Keratinocyte (primary cell): ENCODE measurements around the gene SMARCD3.

Source experiments
- CTCF ChIP-seq, 3 experiments: IDR thresholded peaks in 1 of 3; conservative IDR thresholded peaks in 1 of 3; optimal IDR thresholded peaks in 1 of 3; 2 replicates in 2 of 3; 3 replicates in 1 of 3; pipeline versions ENCODE3 to v1.5.1; 2011; ENCODE audit warnings: low read length in 3 of 3, mild to moderate bottlenecking in 3 of 3, moderate library complexity in 2 of 3, control low read depth in 1 of 3, inconsistent platforms in 1 of 3; ENCODE audit not compliant: insufficient read depth in 2 of 3; ENCODE audit errors: extremely low read depth in 1 of 3
- EZH2 ChIP-seq: IDR thresholded peaks from one replicate; pipeline ENCODE4 v1.6.1; 2012; ENCODE audit warnings: inconsistent platforms, mild to moderate bottlenecking, low read length, moderate library complexity

- no peak for TF ChIP-seq CTCF (optimal IDR thresholded peaks at IDR 0.05 in 1 of 3, IDR thresholded peaks at IDR 0.05 in 1 of 3, conservative IDR thresholded peaks at IDR 0.05 in 1 of 3; ENCODE audit: extremely low read depth in 1 of 3, insufficient read depth in 2 of 3, low read length in 3 of 3)
- TF ChIP-seq EZH2, result no peak
Measured at GRCh38 chr7:151236406-151236805, 12.1 kb downstream of the SMARCD3 start.
